ENCODE results near the gene TGIF1.

Gene TGIF1

GRCh38 chr18:3440341-3440740 is 9.6 kb upstream of the TGIF1 start:
- no peak for DNase-seq

- no peak for DNase-seq
Measured at GRCh38 chr18:3441290-3441689, 8.7 kb upstream of the TGIF1 start.

GRCh38 chr18:3442919-3443318 is 7.1 kb upstream of the TGIF1 start:
- DNase-seq = no peak

GRCh38 chr18:3444296-3444695 is 5.7 kb upstream of the TGIF1 start:
- no peak for DNase-seq

- DNase-seq = no peak
Measured at GRCh38 chr18:3444954-3445353, 5.0 kb upstream of the TGIF1 start.

GRCh38 chr18:3447068-3447894 is 2.7 kb upstream of the TGIF1 start:
- DNase-seq = no peak

- DNase-seq = peak; percentile 62
Measured at GRCh38 chr18:3447895-3448837, 1.8 kb upstream of the TGIF1 start.

GRCh38 chr18:3448838-3449511 is 997 bp upstream of the TGIF1 start:
- peak; percentile 63 for DNase-seq

- peak; percentile 68 for DNase-seq
Measured at GRCh38 chr18:3449512-3450011, 410 bp upstream of the TGIF1 start.

GRCh38 chr18:3450799-3451182 is 819 bp downstream of the TGIF1 start:
- DNase-seq = no peak

- DNase-seq = peak; percentile 73
Measured at GRCh38 chr18:3451183-3451988, 1.4 kb downstream of the TGIF1 start.

- DNase-seq = no peak
Measured at GRCh38 chr18:3451989-3452749, 2.2 kb downstream of the TGIF1 start.

GRCh38 chr18:3452750-3453539 is 3.0 kb downstream of the TGIF1 start:
- no peak for DNase-seq

- no peak for DNase-seq
Measured at GRCh38 chr18:3453540-3454364, 3.8 kb downstream of the TGIF1 start.

GRCh38 chr18:3454365-3455089 is 4.6 kb downstream of the TGIF1 start:
- no peak for DNase-seq

- no peak for DNase-seq
Measured at GRCh38 chr18:3455090-3455635, 5.2 kb downstream of the TGIF1 start.

- no peak for DNase-seq
Measured at GRCh38 chr18:3455907-3456685, 6.1 kb downstream of the TGIF1 start.

- no peak for DNase-seq
Measured at GRCh38 chr18:3456686-3457069, 6.7 kb downstream of the TGIF1 start.

All from activated CD4-positive, alpha-beta T cell treated with anti-CD3 and anti-CD28 coated beads for 1 hour (primary cell).